HUES64 (cell line): Measurements from ENCODE around the gene TATDN2.

ENCODE experiments used
- H3K27ac ChIP-seq: 2 replicates; pipeline ENCODE4 v1.7.0; 2013; ENCODE audit warnings: low read depth, low read length, inconsistent platforms
- H3K27me3 ChIP-seq: 2 replicates; pipeline ENCODE4 v1.6.1; 2013; ENCODE audit warnings: mild to moderate bottlenecking, low read length; ENCODE audit not compliant: insufficient read depth
- H3K36me3 ChIP-seq: 2 replicates; pipeline ENCODE4 v1.6.1; 2013; ENCODE audit warnings: mild to moderate bottlenecking, low read length; ENCODE audit not compliant: insufficient read depth
- H3K4me1 ChIP-seq: 2 replicates; pipeline ENCODE4 v1.6.1; 2013; ENCODE audit warnings: mild to moderate bottlenecking, low read length, moderate library complexity; ENCODE audit not compliant: insufficient read depth
- H3K4me3 ChIP-seq: 2 replicates; pipeline ENCODE4 v1.5.1; 2013; ENCODE audit warnings: mild to moderate bottlenecking, low read length, moderate library complexity
- H3K9ac ChIP-seq: 2 replicates; pipeline ENCODE4 v1.6.1; 2013; ENCODE audit warnings: mild to moderate bottlenecking, low read depth, low read length
- H3K9me3 ChIP-seq: 2 replicates; pipeline ENCODE4 v1.6.1; 2013; ENCODE audit warnings: low read depth, low read length; ENCODE audit not compliant: insufficient read depth
- WGBS: fragments of 150-250, 120-280 bp; methylation state at CpG from one replicate; pipeline ENCODE4 v1.1.7; 2013; ENCODE audit warnings: missing lambda C conversion rate; 5-methylcytosine and 5-hydroxymethylcytosine counted together

Gene TATDN2

GRCh38 chr3:10310578-10310977 is 62.3 kb downstream of the TATDN2 start:
- Histone ChIP-seq H3K9ac (no peak overlapping the region), H3K4me3 (no peak overlapping the region), H3K27me3 (no peaks in the 10 kb centered on the region), H3K9me3 (no peaks in the 10 kb centered on the region), H3K36me3 (peaks cover 98% of the 10 kb centered on the region), H3K27ac (no peak overlapping the region), H3K4me1 (no peaks in the 10 kb centered on the region)
- 100% methylated on average over 1 of the region's 2 CpGs for WGBS

- Histone ChIP-seq H3K9me3 (no peaks in the 10 kb centered on the region), H3K27ac (no peak overlapping the region), H3K4me1 (no peaks in the 10 kb centered on the region), H3K9ac (no peak overlapping the region), H3K4me3 (no peak overlapping the region), H3K27me3 (no peaks in the 10 kb centered on the region), H3K36me3 (peaks cover 98% of the 10 kb centered on the region)
- WGBS = 94% methylated on average over 13 of the region's 13 CpGs
Measured at GRCh38 chr3:10311710-10312109, 63.5 kb downstream of the TATDN2 start.

GRCh38 chr3:10312391-10312790 is 64.1 kb downstream of the TATDN2 start:
- 95% methylated on average over 10 of the region's 10 CpGs for WGBS
- H3K4me3 ChIP-seq = no peak overlapping the region
- H3K27ac ChIP-seq = no peak overlapping the region
- H3K9ac ChIP-seq = no peak overlapping the region
- H3K9me3 ChIP-seq = no peaks in the 10 kb centered on the region
- H3K27me3 ChIP-seq = no peaks in the 10 kb centered on the region
- no peaks in the 10 kb centered on the region for H3K4me1 ChIP-seq
- peaks cover 98% of the 10 kb centered on the region for H3K36me3 ChIP-seq

DNA sequence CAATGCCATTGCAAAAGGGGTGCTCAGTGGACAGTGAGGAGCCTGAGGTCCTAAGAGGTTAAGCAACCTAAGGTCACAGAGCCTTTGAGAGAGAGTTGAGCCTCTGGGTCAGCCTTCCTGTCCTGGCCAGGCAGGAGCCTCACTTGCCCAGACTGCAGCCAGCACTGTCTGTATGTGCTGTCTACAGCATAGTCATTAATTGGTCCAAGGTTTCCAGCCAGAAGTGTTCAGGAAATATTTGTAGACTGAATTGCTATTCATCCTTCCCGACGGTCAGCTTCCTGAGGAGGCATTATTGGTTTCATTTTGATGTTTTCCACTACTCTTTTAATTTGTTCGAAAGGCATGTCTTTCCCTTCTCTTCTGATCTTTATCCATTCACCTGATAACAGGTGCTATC is 64.6 kb downstream of the TATDN2 start:
- Histone ChIP-seq H3K4me3 (no peak overlapping the region), H3K27ac (no peak overlapping the region)

GRCh38 chr3:10315101-10315500 is 66.8 kb downstream of the TATDN2 start:
- WGBS = 96% methylated on average over 11 of the region's 14 CpGs
- no peaks in the 10 kb centered on the region for H3K9me3 ChIP-seq
- no peak overlapping the region for H3K4me3 ChIP-seq
- peaks cover 91% of the 10 kb centered on the region for H3K36me3 ChIP-seq
- H3K27ac ChIP-seq = no peak overlapping the region
- no peaks in the 10 kb centered on the region for H3K27me3 ChIP-seq
- no peak overlapping the region for H3K9ac ChIP-seq
- H3K4me1 ChIP-seq = no peaks in the 10 kb centered on the region

More for the DNA sequence above, 64.6 kb downstream of the TATDN2 start:
- 95% methylated on average over 3 of the region's 3 CpGs for WGBS
- H3K4me1 ChIP-seq = no peaks in the 10 kb centered on the region
- no peaks in the 10 kb centered on the region for H3K9me3 ChIP-seq
- H3K36me3 ChIP-seq = peaks cover 98% of the 10 kb centered on the region
- no peaks in the 10 kb centered on the region for H3K27me3 ChIP-seq
- no peak overlapping the region for H3K9ac ChIP-seq

GRCh38 chr3:10315771-10316344 is 67.6 kb downstream of the TATDN2 start:
- Histone ChIP-seq H3K27ac (no peak overlapping the region), H3K4me3 (no peak overlapping the region), H3K9me3 (no peaks in the 10 kb centered on the region), H3K36me3 (peaks cover 83% of the 10 kb centered on the region), H3K4me1 (no peaks in the 10 kb centered on the region), H3K27me3 (no peaks in the 10 kb centered on the region), H3K9ac (no peak overlapping the region)
- WGBS = 95% methylated on average over 4 of the region's 4 CpGs

- Histone ChIP-seq H3K9me3 (no peaks in the 10 kb centered on the region), H3K27ac (no peak overlapping the region), H3K4me3 (no peak overlapping the region), H3K9ac (no peak overlapping the region), H3K36me3 (peaks cover 68% of the 10 kb centered on the region), H3K4me1 (no peaks in the 10 kb centered on the region), H3K27me3 (no peaks in the 10 kb centered on the region)
- 94% methylated on average over 4 of the region's 4 CpGs for WGBS
Measured at GRCh38 chr3:10317311-10317960, 69.2 kb downstream of the TATDN2 start.

GRCh38 chr3:10317961-10318350 is 69.7 kb downstream of the TATDN2 start:
- Histone ChIP-seq H3K9ac (no peak overlapping the region), H3K27me3 (no peaks in the 10 kb centered on the region), H3K27ac (no peak overlapping the region), H3K4me1 (no peaks in the 10 kb centered on the region), H3K36me3 (peaks cover 62% of the 10 kb centered on the region), H3K4me3 (no peak overlapping the region), H3K9me3 (no peaks in the 10 kb centered on the region)
- 97% methylated on average over 3 of the region's 3 CpGs for WGBS

DNA sequence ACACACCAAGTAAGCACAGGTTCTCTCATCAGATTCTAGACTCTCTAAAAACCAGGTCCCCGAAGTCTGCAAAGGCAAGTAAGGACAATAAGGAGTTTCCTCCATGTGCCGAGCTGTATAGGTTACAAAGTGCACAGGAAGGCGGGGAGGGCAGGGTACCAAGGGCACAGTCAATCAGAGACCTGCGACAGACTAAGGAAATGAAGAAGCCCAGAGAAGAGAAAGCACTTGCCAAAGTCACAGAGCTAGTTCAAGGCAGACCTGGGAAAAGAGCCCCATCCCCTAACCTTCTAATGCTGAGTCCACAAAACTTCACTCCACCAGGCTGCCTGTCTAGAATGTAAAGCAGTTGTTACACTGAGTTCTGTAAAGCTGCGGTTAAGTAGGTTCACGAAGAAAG is 71.0 kb downstream of the TATDN2 start:
- 85% methylated on average over 6 of the region's 6 CpGs for WGBS
- no peak overlapping the region for H3K9ac ChIP-seq
- peak overlapping the region; percentile 12 for H3K4me3 ChIP-seq
- peaks cover 49% of the 10 kb centered on the region for H3K36me3 ChIP-seq
- H3K9me3 ChIP-seq = no peaks in the 10 kb centered on the region
- no peaks in the 10 kb centered on the region for H3K27me3 ChIP-seq
- H3K27ac ChIP-seq = no peak overlapping the region
- no peaks in the 10 kb centered on the region for H3K4me1 ChIP-seq

GRCh38 chr3:10319804-10320203 is 71.5 kb downstream of the TATDN2 start:
- Histone ChIP-seq H3K36me3 (peaks cover 44% of the 10 kb centered on the region), H3K4me3 (peak overlapping the region; percentile 99), H3K27ac (no peak overlapping the region), H3K27me3 (no peaks in the 10 kb centered on the region), H3K9me3 (no peaks in the 10 kb centered on the region), H3K4me1 (no peaks in the 10 kb centered on the region), H3K9ac (peak overlapping the region; percentile 93)
- WGBS = 10% methylated on average over 3 of the region's 3 CpGs

- Histone ChIP-seq H3K27ac (peak overlapping the region; percentile 70), H3K4me1 (no peaks in the 10 kb centered on the region), H3K9me3 (no peaks in the 10 kb centered on the region), H3K9ac (peak overlapping the region; percentile 93), H3K36me3 (peaks cover 40% of the 10 kb centered on the region), H3K4me3 (peak overlapping the region; percentile 99), H3K27me3 (no peaks in the 10 kb centered on the region)
- WGBS = 0% methylated on average over 9 of the region's 9 CpGs
Measured at GRCh38 chr3:10320320-10320677, 72.0 kb downstream of the TATDN2 start.
